H9 (cell line): ENCODE measurements around the gene TEX44. TPM values are rescaled to one million over a fixed set of nuclear protein-coding genes. Genes with fewer than 3 reads are reported as not detected.

ENCODE experiments used
- DNase-seq: peaks from one replicate; pipeline ENCODE4 v3.0.0-alpha.2; 2017
- H2AFZ ChIP-seq: one replicate; pipeline ENCODE4 v1.6.1; 2013; ENCODE audit warnings: mild to moderate bottlenecking, low read length, control low read depth, moderate library complexity
- H2AK5ac ChIP-seq: 2 replicates; pipeline ENCODE4 v1.6.1; 2013; ENCODE audit warnings: low read length, control low read depth, mixed read lengths; ENCODE audit not compliant: insufficient read length
- H2BK120ac ChIP-seq: one replicate; pipeline ENCODE4 v1.6.1; 2013; ENCODE audit warnings: low read depth, mild to moderate bottlenecking, low read length, control low read depth, inconsistent platforms; ENCODE audit not compliant: poor library complexity, severe bottlenecking
- H2BK12ac ChIP-seq: 2 replicates; pipeline ENCODE4 v1.6.1; 2013; ENCODE audit warnings: low read length, control low read depth, mixed read lengths, low read depth; ENCODE audit not compliant: insufficient read length
- H2BK15ac ChIP-seq: 2 replicates; pipeline ENCODE4 v1.6.1; 2013; ENCODE audit warnings: low read depth, low read length, control low read depth
- H2BK20ac ChIP-seq: one replicate; pipeline ENCODE4 v1.6.1; 2013; ENCODE audit warnings: low read depth, mild to moderate bottlenecking, low read length, control low read depth, inconsistent platforms; ENCODE audit not compliant: poor library complexity, severe bottlenecking
- H2BK5ac ChIP-seq: 2 replicates; pipeline ENCODE4 v1.6.1; 2013; ENCODE audit warnings: low read length, control low read depth, mixed read lengths; ENCODE audit not compliant: insufficient read length
- H3K14ac ChIP-seq: 2 replicates; pipeline ENCODE4 v1.6.1; 2013; ENCODE audit warnings: low read length, control low read depth; ENCODE audit not compliant: insufficient read depth
- H3K18ac ChIP-seq: 2 replicates; pipeline ENCODE4 v1.6.1; 2013; ENCODE audit warnings: low read depth, mild to moderate bottlenecking, mixed read lengths, low read length, control low read depth; ENCODE audit not compliant: insufficient read length
- H3K23ac ChIP-seq: 2 replicates; pipeline ENCODE4 v1.6.1; 2013; ENCODE audit warnings: low read length, control low read depth, mixed read lengths, low read depth; ENCODE audit not compliant: insufficient read length
- H3K23me2 ChIP-seq: 2 replicates; pipeline ENCODE4 v1.6.1; 2013; ENCODE audit warnings: low read depth, mild to moderate bottlenecking, mixed read lengths, low read length, control low read depth; ENCODE audit not compliant: insufficient read length, poor library complexity, severe bottlenecking
- H3K27ac ChIP-seq: 2 replicates; pipeline ENCODE4 v1.5.1; 2013; ENCODE audit warnings: low read length, control low read depth, mixed read lengths, low read depth; ENCODE audit not compliant: insufficient read length
- H3K27me3 ChIP-seq: 2 replicates; pipeline ENCODE4 v1.6.1; 2013; ENCODE audit warnings: low read length, control low read depth, inconsistent platforms; ENCODE audit not compliant: insufficient read depth
- H3K4ac ChIP-seq: 2 replicates; pipeline ENCODE4 v1.6.1; 2013; ENCODE audit warnings: low read depth, mild to moderate bottlenecking, control low read depth, inconsistent platforms, low read length, moderate library complexity
- H3K4me1 ChIP-seq: 2 replicates; pipeline ENCODE4 v1.6.1; 2013; ENCODE audit warnings: low read length, control low read depth, inconsistent platforms; ENCODE audit not compliant: insufficient read depth
- H3K4me2 ChIP-seq: 2 replicates; pipeline ENCODE4 v1.6.1; 2013; ENCODE audit warnings: low read length, control low read depth, mixed read lengths; ENCODE audit not compliant: insufficient read length, insufficient read depth
- H3K56ac ChIP-seq: 2 replicates; pipeline ENCODE4 v1.6.1; 2013; ENCODE audit warnings: low read depth, mild to moderate bottlenecking, mixed read lengths, low read length, control low read depth; ENCODE audit not compliant: insufficient read length
- H3K79me1 ChIP-seq: 2 replicates; pipeline ENCODE4 v1.6.1; 2013; ENCODE audit warnings: low read depth, mild to moderate bottlenecking, moderate library complexity, low read length, control low read depth, inconsistent platforms; ENCODE audit not compliant: insufficient read depth, poor library complexity, severe bottlenecking
- H3K79me2 ChIP-seq: 2 replicates; pipeline ENCODE4 v1.6.1; 2013; ENCODE audit warnings: low read length, control low read depth, inconsistent platforms; ENCODE audit not compliant: insufficient read depth
- H3K9ac ChIP-seq: 2 replicates; pipeline ENCODE4 v1.6.1; 2013; ENCODE audit warnings: low read length, control low read depth, mixed read lengths; ENCODE audit not compliant: insufficient read length; ENCODE audit errors: extremely low read depth
- H3K9me3 ChIP-seq: one replicate; pipeline ENCODE4 v1.6.1; 2013; ENCODE audit warnings: low read depth, low read length, inconsistent platforms; ENCODE audit not compliant: control insufficient read depth
- H3T11ph ChIP-seq: one replicate; pipeline ENCODE4 v1.6.1; 2013; ENCODE audit warnings: mild to moderate bottlenecking, low read length, control low read depth, inconsistent platforms
- H4K20me1 ChIP-seq: one replicate; pipeline ENCODE4 v1.6.1; 2013; ENCODE audit not compliant: control insufficient read depth, insufficient read length, insufficient read depth
- H4K5ac ChIP-seq: 2 replicates; pipeline ENCODE4 v1.6.1; 2013; ENCODE audit warnings: low read depth, mild to moderate bottlenecking, mixed read lengths, low read length, control low read depth; ENCODE audit not compliant: insufficient read length
- H4K8ac ChIP-seq: replicated peaks from 2 replicates; pipeline ENCODE4 v1.6.1; 2013; ENCODE audit warnings: low read length, control low read depth, mixed read lengths, low read depth; ENCODE audit not compliant: insufficient read length
- H4K91ac ChIP-seq: 2 replicates; pipeline ENCODE4 v1.6.1; 2013; ENCODE audit warnings: low read depth, mild to moderate bottlenecking, moderate library complexity, mixed read lengths, low read length, control low read depth; ENCODE audit not compliant: insufficient read length
- H3K27ac Mint-ChIP-seq, 3 experiments: 2 replicates in 2 of 3; 3 replicates in 1 of 3; pipeline ENCODE4 v1.8.0; 2020 to 2021; ENCODE audit warnings: mixed read lengths in 3 of 3, mild to moderate bottlenecking in 1 of 3, moderate library complexity in 1 of 3
- H3K27me3 Mint-ChIP-seq: 2 replicates; pipeline ENCODE4 v1.8.0; 2021; ENCODE audit warnings: low read depth, mild to moderate bottlenecking, moderate library complexity, mixed read lengths
- H3K36me3 Mint-ChIP-seq, 3 experiments: 2 replicates in 2 of 3; 3 replicates in 1 of 3; pipeline ENCODE4 v1.8.0; 2020 to 2021; ENCODE audit warnings: low read depth in 3 of 3, mixed read lengths in 3 of 3; ENCODE audit not compliant: insufficient read depth in 1 of 3
- H3K4me1 Mint-ChIP-seq, 2 experiments: 2 replicates each; pipeline ENCODE4 v1.8.0; 2020; ENCODE audit warnings: mixed read lengths in 2 of 2
- H3K4me3 Mint-ChIP-seq, 2 experiments: 2 replicates in 1 of 2; 3 replicates in 1 of 2; pipeline ENCODE4 v1.8.0; 2020 to 2021; ENCODE audit warnings: mild to moderate bottlenecking in 2 of 2, mixed read lengths in 2 of 2, moderate library complexity in 1 of 2
- H3K9me3 Mint-ChIP-seq, 2 experiments: 2 replicates in 1 of 2; 3 replicates in 1 of 2; pipeline ENCODE4 v1.8.0; 2020; ENCODE audit warnings: mild to moderate bottlenecking in 2 of 2, mixed read lengths in 2 of 2, moderate library complexity in 1 of 2
- CTCF ChIP-seq: fragments of 200-600 bp; sonication (generic); conservative IDR thresholded peaks from 3 replicates; pipeline ENCODE4 v1.8.0; 2021; ENCODE audit warnings: antibody characterized with exemption, mild to moderate bottlenecking
- WGBS: extraction: QIAGEN DNeasy Blood & Tissue Kit; methylation state at CpG from one replicate; pipeline ENCODE4 v1.1.7; 2013; ENCODE audit warnings: missing lambda C conversion rate, low lambda C conversion rate, mixed read lengths; ENCODE audit not compliant: insufficient read length; ENCODE audit errors: extremely low coverage; 5-methylcytosine and 5-hydroxymethylcytosine counted together
- total RNA-seq: library from RNA; stranded (reverse); gene quantifications from 2 replicates; pipeline ENCODE4 v1.2.1, GENCODE V29; 2021

Gene TEX44
- total RNA-seq, 1 experiment from 2014 or later, result not detected

GRCh38 chr2:231600619-231601355 is 8.1 kb downstream of the TEX44 start:
- Histone ChIP-seq H3K79me1 (no peaks in the 10 kb centered on the region), H3T11ph (no peak overlapping the region), H4K5ac (peak overlapping the region; percentile 48), H2BK120ac (no peak overlapping the region), H3K18ac (peak overlapping the region; percentile 78), H3K4me2 (no peak overlapping the region), H3K23me2 (no peaks in the 10 kb centered on the region), H3K9me3 (no peaks in the 10 kb centered on the region), H3K4ac (no peak overlapping the region; the same call in 1 of the 2 replicates), H2AFZ (no peak overlapping the region), H2BK5ac (no peak overlapping the region), H3K14ac (peak overlapping the region; percentile 49; the same call in 1 of the 2 replicates), H2BK12ac (no peak overlapping the region), H2BK20ac (no peak overlapping the region), H3K4me1 (no peaks in the 10 kb centered on the region; the same call in 1 of the 2 replicates), H3K56ac (no peak overlapping the region), H3K27me3 (no peaks in the 10 kb centered on the region), H2AK5ac (no peak overlapping the region), H2BK15ac (peak overlapping the region; percentile 54; the same call in 1 of the 2 replicates), H4K91ac (peak overlapping the region; percentile 31), H3K27ac (no peak overlapping the region), H4K8ac (no peak overlapping the region), H3K79me2 (no peaks in the 10 kb centered on the region), H3K23ac (no peak overlapping the region), H3K9ac (no peak overlapping the region), H4K20me1 (peaks cover 4% of the 10 kb centered on the region)
- DNase-seq, result no peak
- Mint-ChIP-seq H3K27ac (peak overlapping the region; percentile 9 to 91 (median 90); a peak in 5 of 7 replicates), H3K4me3 (peak overlapping the region in 1 of 2 experiments; percentile 62; a peak in 1 of 5 replicates), H3K9me3 (no peaks in the 10 kb centered on the region), H3K27me3 (no peaks in the 10 kb centered on the region; the same call in 1 of the 2 replicates), H3K4me1 (peaks cover 30 to 46% of the 10 kb centered on the region in 2 experiments), H3K36me3 (peaks cover 0 to 1% (median 0%) of the 10 kb centered on the region in 3 experiments; a peak in 1 of 7 replicates)
- TF ChIP-seq CTCF, result no peak
- no CpG with 5 or more reads among the region's 11 CpGs for WGBS
